GM19238 (cell line): ENCODE data around the gene ZSCAN12.
"Not testable (repeated sequence)": the region's sequence is repeated elsewhere in the genome, so short reads cannot be mapped to it uniquely, and the experiment has no call there.

ENCODE experiments used
- DNase-seq: peaks from one replicate; pipeline ENCODE4 v3.0.0; 2011; ENCODE audit warnings: low spot score; ENCODE audit not compliant: insufficient read length

Gene ZSCAN12

DNA sequence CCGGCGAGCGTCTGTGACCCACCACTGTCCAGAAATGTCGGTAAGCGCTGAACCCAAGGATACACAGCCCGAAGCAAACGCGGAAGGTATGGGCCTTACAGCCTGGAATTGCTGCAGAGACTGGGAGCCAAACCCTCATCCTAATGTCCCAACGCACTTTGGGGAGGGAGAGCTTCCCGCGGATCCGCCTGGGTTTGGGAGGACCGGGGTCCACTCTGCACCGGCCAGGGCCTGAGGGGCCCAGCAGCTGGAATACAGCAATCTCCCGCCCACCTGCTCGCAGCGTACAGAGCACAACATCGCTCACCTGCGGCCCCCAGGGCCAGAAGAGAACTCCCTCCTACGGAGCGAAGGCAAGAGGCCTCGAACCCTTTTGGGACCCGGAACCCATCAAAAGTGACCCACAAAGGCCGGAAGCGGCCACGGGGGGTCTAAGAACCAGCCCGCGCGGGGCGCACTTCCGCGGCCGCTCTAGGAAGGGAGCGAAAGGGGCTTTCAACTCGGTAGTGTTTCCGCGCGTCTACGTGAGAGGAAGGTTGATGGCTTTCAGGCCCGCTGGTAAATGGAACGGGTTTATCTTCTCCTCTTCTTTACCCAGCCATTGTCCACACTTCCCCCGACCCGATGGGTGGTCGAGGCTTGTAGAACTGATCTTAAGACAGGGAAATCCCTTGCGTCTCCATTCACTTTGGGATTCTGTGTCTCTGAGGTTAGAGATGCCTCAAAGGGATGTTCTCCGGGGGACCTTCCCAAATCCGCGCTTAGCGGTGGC is at the start of gene ZSCAN12:
ZSCAN12 (minus strand) TSS at position 398 of the 772 bp plus-strand sequence. CDS start 1,342 bp downstream, outside the sequence.
- peak; percentile 62 for DNase-seq

GRCh38 chr6:28449056-28449455 is 49.5 kb upstream of the ZSCAN12 start:
- no peak for DNase-seq

DNA sequence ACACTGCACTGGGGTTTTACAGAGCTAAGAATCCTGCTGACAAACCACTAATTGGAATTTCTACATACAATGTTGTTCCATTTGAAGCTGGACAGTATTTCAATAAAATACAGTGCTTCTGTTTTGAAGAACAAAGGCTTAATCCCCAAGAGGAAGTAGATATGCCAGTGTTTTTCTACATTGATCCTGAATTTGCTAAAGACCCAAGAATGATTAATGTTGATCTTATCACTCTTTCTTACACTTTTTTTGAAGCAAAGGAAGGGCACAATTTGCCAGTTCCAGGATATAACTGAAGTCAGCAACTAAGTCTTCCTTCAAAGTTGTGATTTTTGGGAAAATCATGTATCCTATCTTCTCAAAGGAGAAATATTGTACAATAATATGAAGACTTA is 48.0 kb upstream of the ZSCAN12 start:
- DNase-seq = not testable (repeated sequence)

DNA sequence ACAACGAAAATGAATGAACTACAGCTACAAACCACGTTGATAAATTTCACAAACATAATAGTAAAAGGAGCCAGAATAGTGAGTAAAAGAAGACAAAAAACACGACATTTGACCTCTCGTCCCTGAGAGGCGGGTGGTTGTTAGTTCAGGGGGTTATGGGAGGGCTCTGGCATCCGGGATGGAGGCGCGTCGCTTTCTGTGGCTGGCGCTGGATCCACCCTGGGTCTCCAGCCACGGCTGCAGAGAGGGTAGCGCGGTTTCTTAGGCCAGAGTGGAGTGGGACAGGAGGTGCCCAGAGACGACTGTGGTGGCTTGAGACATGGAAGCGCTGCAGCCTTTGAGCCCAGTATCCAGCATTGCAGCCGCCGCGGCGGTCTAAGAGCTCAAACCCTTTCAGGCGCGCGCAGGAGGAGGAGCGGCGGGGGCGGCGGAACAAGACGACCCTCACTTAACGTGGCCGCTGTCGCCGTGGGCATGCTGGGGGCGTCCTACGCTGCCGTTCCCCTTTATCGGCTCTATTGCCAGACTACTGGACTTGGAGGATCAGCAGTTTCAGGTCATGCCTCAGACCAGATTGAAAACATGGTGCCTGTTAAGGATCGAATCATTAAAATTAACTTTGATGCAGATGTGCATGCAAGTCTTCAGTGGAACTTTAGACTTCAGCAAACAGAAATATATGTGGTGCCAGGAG is 47.4 kb upstream of the ZSCAN12 start:
- no peak for DNase-seq

DNA sequence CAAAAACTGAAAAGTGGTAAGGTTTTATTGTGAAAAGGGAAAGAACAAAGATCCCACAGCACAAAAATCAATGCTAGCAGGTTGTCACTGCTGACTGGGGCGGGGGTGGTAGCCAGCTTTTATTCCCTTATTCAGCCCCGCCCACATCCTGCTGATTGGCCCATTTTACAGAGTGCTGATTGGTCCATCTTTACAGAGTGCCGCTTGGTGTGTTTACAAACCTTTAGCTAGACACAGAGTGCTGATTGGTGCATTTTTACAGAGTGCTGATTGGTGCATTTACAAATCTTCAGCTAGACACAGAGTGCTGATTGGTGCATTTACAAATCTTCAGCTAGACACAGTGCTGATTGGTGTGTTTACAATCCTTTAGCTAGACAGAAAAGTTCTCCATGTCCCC is 45.2 kb upstream of the ZSCAN12 start:
- not testable (repeated sequence) for DNase-seq

DNA sequence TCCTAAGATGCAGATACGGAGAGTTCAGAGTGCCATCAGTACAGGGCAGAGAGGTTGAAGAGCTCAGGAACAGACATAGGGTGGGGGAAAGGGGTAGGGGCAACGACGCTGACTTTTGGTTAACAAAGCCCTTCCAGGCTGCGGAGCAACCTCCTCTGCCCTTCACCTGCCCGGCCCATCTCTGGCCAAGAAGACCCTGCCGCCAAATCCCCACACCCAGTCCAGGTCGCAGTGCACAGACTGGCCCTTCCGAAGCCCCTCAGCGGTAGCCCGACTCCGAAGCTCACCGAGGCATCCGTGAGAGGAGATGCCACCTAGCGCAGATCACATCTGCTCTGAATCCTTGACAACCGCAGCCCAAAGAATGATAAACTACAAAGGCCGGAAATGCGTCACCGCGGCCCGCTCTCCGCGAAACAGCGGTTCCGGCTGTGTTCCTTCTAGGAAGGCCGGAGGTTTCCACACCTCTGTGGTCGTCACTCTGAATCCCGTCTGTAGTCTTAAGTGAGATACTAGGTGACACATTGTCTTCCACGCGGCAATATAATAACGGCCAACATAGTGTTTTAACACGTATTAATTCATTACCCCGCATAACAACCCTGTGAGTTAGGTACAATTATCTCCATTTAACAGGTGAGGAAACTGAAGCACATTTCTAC is 43.7 kb upstream of the ZSCAN12 start, which contains the start of gene ZSCAN23:
ZSCAN23 (minus strand) TSS at position 380 of the 662 bp plus-strand sequence. CDS start 7,225 bp downstream, outside the sequence.
- peak; percentile 48 for DNase-seq

- no peak for DNase-seq
Observed at GRCh38 chr6:28442586-28442985, 43.0 kb upstream of the ZSCAN12 start.

DNA sequence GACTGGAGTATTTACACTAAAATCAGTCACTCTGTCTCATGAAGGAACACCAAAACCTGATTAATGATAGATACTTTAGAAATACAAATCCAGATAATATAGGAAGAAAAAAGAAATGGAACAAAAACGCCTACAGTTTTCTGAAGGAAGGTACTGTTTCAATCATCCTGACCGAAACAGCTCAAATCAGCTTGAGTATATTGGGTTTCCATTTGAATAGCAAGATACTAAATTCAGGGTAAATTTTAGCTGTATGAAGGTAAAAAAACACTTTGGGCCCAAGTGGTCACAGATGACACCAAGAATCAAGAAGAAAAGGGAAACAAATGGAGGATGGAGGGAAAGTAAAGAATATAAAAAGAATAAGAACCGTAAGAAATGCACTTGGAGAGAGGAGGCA is 36.9 kb upstream of the ZSCAN12 start:
- DNase-seq = no peak

GRCh38 chr6:28433119-28433518 is 33.6 kb upstream of the ZSCAN12 start:
- no peak for DNase-seq

- DNase-seq = no peak
Observed at GRCh38 chr6:28429781-28430180, 30.2 kb upstream of the ZSCAN12 start.

DNA sequence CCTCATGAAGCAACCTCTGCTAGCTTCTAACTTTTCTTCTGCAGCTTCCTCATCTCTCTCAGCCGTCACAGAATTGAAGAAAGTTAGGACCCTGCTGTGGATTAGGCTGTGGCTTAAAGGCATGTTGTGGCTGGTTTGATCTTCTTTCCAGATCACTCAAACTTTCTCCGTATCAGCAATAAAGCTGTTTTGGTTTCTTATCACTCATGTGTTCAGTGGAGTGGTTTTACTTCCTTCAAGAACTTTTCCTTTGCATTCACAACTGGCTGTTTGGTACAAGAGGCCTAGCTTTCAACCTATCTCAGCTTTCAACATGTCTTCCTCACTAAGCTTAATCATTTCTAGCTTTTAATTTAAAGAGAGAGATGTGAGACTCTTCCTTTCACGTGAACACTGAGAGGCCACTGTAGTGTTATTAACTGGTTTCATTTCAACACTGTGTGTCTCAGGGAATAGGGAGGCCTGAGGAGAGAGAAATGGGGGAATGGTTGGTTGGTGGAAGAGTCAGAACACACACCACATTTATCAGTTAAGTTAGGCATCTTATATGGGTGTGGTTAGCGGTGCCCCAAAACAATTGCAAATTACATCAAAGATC is 26.5 kb upstream of the ZSCAN12 start:
- DNase-seq = no peak

- no peak for DNase-seq
Observed at GRCh38 chr6:28424163-28424562, 24.6 kb upstream of the ZSCAN12 start.

DNA sequence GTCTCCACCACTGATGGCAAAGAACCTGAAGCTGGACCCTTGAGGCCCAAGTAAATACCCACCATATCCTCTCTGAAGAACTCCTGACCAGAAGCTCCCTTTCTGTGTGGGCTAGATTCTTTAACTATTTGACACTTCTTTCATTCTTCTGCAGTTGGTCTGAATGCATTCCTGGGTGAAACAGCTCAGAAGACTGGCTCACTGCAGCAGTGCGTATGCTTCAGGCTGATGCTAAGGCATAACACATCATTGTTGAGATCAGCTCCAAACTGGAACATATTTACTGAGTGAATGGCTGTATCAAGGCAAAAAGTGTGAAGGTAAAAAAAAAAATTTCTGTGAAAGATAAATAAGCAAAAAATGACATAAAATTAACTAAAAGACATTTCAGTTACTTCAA is 24.0 kb upstream of the ZSCAN12 start:
- no peak for DNase-seq

DNA sequence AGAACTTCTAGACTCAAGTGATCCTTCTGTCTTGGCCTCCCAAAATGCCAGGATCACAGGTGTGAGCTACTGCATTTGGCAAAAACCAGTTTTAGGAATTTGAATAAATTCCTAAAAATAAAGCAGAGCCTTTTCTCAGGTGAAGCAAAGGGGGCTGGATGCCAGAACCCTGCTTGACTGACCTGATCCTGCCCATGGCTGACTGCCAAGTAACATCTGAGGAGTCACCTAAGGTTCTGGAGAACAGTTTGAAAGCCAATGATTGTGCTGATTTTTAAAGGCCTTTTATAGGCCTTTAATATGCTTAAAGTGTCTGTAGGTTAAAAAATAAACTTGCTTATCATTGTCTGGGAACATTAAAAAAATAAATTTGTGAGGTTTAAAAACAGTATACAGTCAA is 14.1 kb upstream of the ZSCAN12 start:
- no peak for DNase-seq

DNA sequence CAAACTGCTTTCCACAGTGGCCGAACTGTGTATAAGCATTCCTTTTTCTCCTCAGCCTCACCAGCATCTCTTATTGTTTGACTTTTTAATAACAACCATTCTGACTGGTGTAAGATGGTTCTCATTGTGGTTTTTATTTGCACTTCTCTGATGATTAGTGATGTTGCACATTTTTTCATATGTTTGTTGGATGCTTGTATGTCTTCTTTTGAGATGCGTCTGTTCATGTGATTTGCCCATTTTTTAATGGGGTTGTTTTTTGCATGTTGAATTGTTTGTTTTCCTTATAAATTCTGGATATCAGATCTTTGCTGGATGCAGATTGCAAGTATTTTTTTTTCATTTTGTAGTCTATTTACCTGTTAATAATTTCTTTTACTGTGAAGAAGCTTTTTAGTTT is 11.2 kb upstream of the ZSCAN12 start:
- DNase-seq = no peak

GRCh38 chr6:28408076-28408802 is 8.7 kb upstream of the ZSCAN12 start:
- no peak for DNase-seq

GRCh38 chr6:28407401-28407800 is 7.9 kb upstream of the ZSCAN12 start:
- DNase-seq = no peak

- DNase-seq = not testable (repeated sequence)
Observed at GRCh38 chr6:28403923-28404322, 4.4 kb upstream of the ZSCAN12 start.

GRCh38 chr6:28402197-28402596 is 2.6 kb upstream of the ZSCAN12 start:
- no peak for DNase-seq

DNA sequence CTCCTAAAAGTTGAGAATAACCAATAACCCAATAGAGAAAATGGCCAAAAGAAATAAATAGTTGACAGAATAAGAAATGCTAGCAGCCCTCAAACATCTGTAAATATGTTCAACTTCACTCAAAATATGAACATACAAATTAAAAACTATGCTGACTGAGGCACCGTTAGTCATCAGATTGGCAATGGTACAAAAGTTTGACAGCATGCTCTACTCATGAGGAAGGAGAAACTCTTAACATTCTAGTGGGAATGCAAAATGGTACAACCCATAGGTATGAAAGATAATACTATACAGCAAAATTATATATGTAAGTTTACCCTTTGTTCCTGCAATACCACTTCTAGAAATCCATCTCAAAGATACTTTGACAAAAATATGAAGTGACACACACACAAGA is 1.6 kb upstream of the ZSCAN12 start:
- DNase-seq = no peak

- DNase-seq = no peak
Observed at GRCh38 chr6:28400122-28400451, 540 bp upstream of the ZSCAN12 start.
